Camera-type eye (tissue), 1 donor: ENCODE measurements around the gene PKP3. TPM values are rescaled to one million over a fixed set of nuclear protein-coding genes. Genes with fewer than 3 reads are reported as not detected.

Experiments used
- total RNA-seq: library from RNA; depleted of rRNA; stranded (reverse); fragments of >200 nt; gene quantifications from one replicate; pipeline ENCODE4 v1.2.3, GENCODE V29; 2014

The PKP3 gene, protein sequence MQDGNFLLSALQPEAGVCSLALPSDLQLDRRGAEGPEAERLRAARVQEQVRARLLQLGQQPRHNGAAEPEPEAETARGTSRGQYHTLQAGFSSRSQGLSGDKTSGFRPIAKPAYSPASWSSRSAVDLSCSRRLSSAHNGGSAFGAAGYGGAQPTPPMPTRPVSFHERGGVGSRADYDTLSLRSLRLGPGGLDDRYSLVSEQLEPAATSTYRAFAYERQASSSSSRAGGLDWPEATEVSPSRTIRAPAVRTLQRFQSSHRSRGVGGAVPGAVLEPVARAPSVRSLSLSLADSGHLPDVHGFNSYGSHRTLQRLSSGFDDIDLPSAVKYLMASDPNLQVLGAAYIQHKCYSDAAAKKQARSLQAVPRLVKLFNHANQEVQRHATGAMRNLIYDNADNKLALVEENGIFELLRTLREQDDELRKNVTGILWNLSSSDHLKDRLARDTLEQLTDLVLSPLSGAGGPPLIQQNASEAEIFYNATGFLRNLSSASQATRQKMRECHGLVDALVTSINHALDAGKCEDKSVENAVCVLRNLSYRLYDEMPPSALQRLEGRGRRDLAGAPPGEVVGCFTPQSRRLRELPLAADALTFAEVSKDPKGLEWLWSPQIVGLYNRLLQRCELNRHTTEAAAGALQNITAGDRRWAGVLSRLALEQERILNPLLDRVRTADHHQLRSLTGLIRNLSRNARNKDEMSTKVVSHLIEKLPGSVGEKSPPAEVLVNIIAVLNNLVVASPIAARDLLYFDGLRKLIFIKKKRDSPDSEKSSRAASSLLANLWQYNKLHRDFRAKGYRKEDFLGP
- 5.5 TPM for total RNA-seq

DNA sequence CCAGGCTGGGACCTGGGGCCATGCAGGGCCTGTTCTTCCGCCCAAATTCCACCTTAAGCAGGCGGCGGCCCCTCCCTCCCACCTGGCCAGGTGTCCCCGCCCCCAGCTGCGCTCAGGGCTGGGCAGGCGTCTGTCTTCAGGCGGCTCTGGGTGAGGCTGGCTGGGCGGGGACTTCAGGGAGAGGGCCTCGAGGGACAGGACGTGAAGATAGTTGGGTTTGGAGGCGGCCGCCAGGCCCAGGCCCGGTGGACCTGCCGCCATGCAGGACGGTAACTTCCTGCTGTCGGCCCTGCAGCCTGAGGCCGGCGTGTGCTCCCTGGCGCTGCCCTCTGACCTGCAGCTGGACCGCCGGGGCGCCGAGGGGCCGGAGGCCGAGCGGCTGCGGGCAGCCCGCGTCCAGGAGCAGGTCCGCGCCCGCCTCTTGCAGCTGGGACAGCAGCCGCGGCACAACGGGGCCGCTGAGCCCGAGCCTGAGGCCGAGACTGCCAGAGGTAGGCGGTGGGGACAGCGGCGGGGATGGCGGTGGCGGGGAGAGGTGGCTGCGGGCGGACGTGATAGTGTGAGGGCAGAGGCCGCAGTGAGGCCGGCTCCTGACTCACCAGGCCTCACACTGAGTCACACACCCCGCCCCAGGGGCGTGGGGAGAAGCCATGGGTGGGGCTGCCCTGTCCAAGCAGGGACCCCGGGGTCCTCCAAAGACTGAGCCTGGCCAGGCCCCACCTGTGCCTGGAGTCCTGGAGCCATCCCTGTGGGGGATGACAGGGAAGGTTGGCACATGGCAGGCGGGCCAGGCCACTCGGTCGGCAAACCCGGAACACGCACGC lies at the start of gene PKP3:
TSS of gene PKP3 (plus strand) at position 176 of the 824 bp plus-strand sequence. CDS start at position 260, 84 bp downstream.

DNA sequence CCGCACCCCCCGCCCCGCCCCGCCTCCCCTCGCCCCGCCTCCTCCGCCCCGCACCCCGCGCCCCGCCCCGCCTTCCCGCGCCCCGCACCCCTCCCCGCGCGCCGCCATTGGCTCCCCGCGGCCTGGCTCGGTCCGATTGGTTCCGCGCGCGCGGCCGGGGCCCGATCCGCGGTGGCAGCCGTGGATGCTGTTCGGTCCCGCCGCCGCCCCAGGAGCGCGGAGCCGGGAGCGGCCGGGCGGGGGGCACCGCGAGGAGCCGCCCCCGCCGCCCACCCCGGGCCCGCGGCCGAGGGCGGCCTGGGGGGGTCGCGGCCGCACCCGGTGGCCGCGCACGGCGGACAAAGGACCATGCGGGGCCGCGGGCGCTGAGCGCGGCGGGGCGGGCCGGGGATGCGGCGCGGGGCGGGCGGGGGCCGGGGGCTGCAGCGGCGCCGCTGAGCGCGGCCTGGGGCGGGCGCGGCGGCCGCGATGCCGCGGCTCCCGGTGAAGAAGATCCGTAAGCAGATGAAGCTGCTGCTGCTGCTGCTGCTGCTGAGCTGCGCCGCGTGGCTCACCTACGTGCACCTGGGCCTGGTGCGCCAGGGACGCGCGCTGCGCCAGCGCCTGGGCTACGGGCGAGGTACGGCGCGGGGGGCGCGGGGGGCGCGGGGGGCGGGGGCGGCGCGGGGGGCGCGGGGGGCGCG lies 24.5 kb upstream of the PKP3 start, which contains the start of gene B4GALNT4:
TSS of gene B4GALNT4 (plus strand) at position 164 of the 683 bp plus-strand sequence. CDS start at position 469, 305 bp downstream.

DNA sequence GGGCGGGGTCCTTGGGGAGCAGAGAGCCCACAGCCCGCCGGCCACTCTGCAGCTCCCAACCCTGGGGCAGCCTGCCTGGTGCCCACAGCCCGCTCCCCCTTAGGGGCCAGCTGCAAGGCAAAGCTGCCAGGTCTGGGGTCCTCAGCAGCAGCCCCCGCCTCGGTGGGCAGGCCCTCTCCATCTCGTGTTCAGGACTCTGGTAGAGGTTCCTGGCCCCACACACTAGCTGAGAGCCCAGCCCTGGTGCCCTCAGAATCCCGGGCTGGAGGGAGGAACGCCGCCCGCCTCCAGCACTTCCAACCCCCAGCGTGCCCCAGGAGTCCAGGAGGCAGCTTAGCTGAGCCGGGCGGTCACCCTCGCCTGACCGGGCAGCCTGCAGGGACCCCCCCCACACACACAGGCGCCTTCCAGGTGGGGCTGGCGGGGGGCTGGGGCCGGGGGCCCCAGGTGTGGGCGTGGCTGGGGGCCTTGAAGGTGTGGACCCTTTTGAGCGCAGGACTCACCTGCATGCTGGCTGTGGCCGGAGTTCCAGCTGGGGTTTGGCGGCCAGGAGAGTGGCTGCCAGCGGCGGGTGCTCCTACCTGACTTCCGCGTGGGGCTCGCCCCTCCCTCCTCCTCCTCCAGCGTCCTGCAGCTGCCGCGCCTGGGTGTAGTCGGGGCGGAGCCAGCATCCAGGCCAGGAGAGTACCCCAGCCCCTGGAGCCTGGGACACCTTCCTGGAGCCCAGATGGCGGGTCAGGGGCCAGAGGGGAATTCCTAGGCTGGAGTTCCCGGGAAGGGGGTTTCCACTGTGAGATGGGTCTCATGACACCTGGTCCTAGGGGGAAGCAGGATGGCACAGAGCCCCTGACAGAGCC lies 47.6 kb downstream of the PKP3 start, which contains the start of gene ANO9:
TSS of gene ANO9 (minus strand) at position 594 of the 857 bp plus-strand sequence. CDS start at position 509, 85 bp downstream.

DNA sequence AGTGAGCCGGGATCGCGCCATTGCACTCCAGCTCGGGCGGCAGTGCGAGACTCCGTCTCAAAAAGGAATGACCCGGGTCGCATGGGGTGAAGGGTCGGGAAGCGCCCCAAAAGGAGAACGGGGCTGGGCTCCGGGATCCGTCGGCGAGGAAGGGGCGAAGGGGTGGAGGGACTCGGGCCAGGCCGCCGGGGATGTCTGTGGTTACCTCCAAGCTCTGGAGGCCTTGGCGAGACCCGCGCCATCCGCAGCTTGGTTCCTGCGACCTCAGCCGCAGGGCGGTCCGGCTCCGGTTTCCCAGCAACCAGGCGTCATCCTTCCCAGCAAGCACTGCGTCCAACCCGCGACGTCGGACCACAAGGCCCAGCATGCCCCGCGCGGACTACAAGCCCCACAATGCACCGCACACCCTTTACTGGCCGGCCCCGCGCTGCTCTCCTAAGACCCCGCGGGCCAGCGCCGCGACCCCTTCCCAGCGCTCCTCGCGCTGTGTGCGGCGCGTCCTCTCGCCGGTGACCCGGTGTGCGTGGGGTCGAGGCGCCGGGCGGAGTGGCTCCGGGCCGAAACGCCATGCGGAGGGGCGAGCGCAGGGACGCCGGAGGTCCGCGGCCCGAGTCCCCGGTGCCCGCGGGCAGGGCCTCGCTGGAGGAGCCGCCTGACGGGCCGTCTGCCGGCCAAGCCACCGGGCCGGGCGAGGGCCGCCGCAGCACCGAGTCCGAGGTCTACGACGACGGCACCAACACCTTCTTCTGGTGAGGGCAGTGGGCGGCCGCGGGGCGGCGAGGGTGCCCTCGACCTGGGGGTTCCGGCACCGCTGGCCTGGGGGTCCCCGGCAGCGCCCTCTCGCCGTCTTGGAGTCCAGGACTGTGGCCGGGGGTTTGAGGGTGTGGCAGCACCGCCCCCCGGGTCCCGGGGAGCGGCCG lies 56.1 kb downstream of the PKP3 start, which contains the start of gene PTDSS2:
TSS of gene PTDSS2 (plus strand) at position 391 of the 920 bp plus-strand sequence. CDS start at position 568, 177 bp downstream.

Other genes with a start within 250 kb of the PKP3 start
- gene SCGB1C1, start 201.1 kb upstream of the PKP3 start, total RNA-seq, result not detected
- gene BET1L, start 186.8 kb upstream of the PKP3 start, total RNA-seq, result 33.9 TPM
- gene RIC8A, start 186.5 kb upstream of the PKP3 start, total RNA-seq, result 81.7 TPM
- gene SIRT3, start 157.9 kb upstream of the PKP3 start, total RNA-seq, result 26.3 TPM
- 77.6 TPM for gene PSMD13, start 157.2 kb upstream of the PKP3 start, total RNA-seq
- gene NLRP6, start 115.8 kb upstream of the PKP3 start, total RNA-seq, result 0.22 TPM
- gene PGGHG, start 105.1 kb upstream of the PKP3 start, total RNA-seq, result 22.1 TPM
- gene IFITM5, start 94.7 kb upstream of the PKP3 start, total RNA-seq, result not detected
- 11.1 TPM for gene IFITM2, start 86.4 kb upstream of the PKP3 start, total RNA-seq
- 20.2 TPM for gene IFITM1, start 80.2 kb upstream of the PKP3 start, total RNA-seq
- gene IFITM3, start 73.3 kb upstream of the PKP3 start, total RNA-seq, result 43.5 TPM
- 71.6 TPM for gene B4GALNT4, start 24.7 kb upstream of the PKP3 start, total RNA-seq
- gene SIGIRR, start 20.8 kb downstream of the PKP3 start, total RNA-seq, result 13.3 TPM
- gene ANO9, start 47.8 kb downstream of the PKP3 start, total RNA-seq, result 1.4 TPM
- gene PTDSS2, start 56.1 kb downstream of the PKP3 start, total RNA-seq, result 36.4 TPM
- 116 TPM for gene RNH1, start 113.0 kb downstream of the PKP3 start, total RNA-seq
- gene HRAS, start 141.4 kb downstream of the PKP3 start, total RNA-seq, result 26.4 TPM
- gene LRRC56, start 143.3 kb downstream of the PKP3 start, total RNA-seq, result 1.2 TPM
- gene LMNTD2, start 166.5 kb downstream of the PKP3 start, total RNA-seq, result 0.33 TPM
- 10.8 TPM for gene RASSF7, start 166.8 kb downstream of the PKP3 start, total RNA-seq
- 34.7 TPM for gene PHRF1, start 182.3 kb downstream of the PKP3 start, total RNA-seq
- 12.1 TPM for gene IRF7, start 221.7 kb downstream of the PKP3 start, total RNA-seq
- 0.88 TPM for gene CDHR5, start 230.7 kb downstream of the PKP3 start, total RNA-seq
- gene SCT, start 233.0 kb downstream of the PKP3 start, total RNA-seq, result not detected
- gene DRD4, start 243.1 kb downstream of the PKP3 start, total RNA-seq, result 1.2 TPM